Neural cell (in vitro differentiated cells): ENCODE measurements around the gene IGIP.

ENCODE experiments used
- CTCF ChIP-seq: fragments of 450-650 bp; IDR thresholded peaks from 2 replicates; pipeline ENCODE4 v1.5.1; 2014; ENCODE audit warnings: antibody characterized with exemption, mild to moderate bottlenecking, moderate library complexity; ENCODE audit not compliant: poor library complexity, severe bottlenecking
- EP300 ChIP-seq: fragments of 450-650 bp; conservative IDR thresholded peaks from 2 replicates; pipeline ENCODE4 v1.6.1; 2014; ENCODE audit warnings: antibody characterized with exemption, mild to moderate bottlenecking, moderate library complexity; ENCODE audit not compliant: poor library complexity, severe bottlenecking
- EZH2 ChIP-seq: fragments of 200-600, 300-800 bp; shearing (Covaris generic), sonication (generic); IDR thresholded peaks from 2 replicates; pipeline ENCODE4 v1.6.1; 2014; ENCODE audit warnings: antibody characterized with exemption, low read length, borderline replicate concordance, mild to moderate bottlenecking; ENCODE audit not compliant: insufficient read depth, poor library complexity, severe bottlenecking
- MXI1 ChIP-seq: fragments of 450-650 bp; conservative IDR thresholded peaks from 2 replicates; pipeline ENCODE4 v1.6.1; 2014; ENCODE audit warnings: antibody characterized with exemption, mild to moderate bottlenecking; ENCODE audit not compliant: poor library complexity, severe bottlenecking
- POLR2AphosphoS5 ChIP-seq: IDR thresholded peaks from 2 replicates; pipeline ENCODE4 v1.6.1; 2012
- RAD21 ChIP-seq: fragments of 450-650 bp; conservative IDR thresholded peaks from 2 replicates; pipeline ENCODE4 v1.6.1; 2014; ENCODE audit warnings: antibody characterized with exemption, mild to moderate bottlenecking, moderate library complexity
- REST ChIP-seq: IDR thresholded peaks from 2 replicates; pipeline ENCODE4 v1.6.1; 2012; ENCODE audit warnings: borderline replicate concordance
- SMC3 ChIP-seq: fragments of 450-650 bp; conservative IDR thresholded peaks from 2 replicates; pipeline ENCODE4 v1.6.1; 2014; ENCODE audit warnings: antibody characterized with exemption, mild to moderate bottlenecking, moderate library complexity; ENCODE audit not compliant: poor library complexity
- TAF1 ChIP-seq: IDR thresholded peaks from 2 replicates; pipeline ENCODE4 v1.6.1; 2012; ENCODE audit warnings: low read depth

- TF ChIP-seq POLR2AphosphoS5 (no peak), CTCF (no peak), MXI1 (no peak), EP300 (no peak), EZH2 (no peak), TAF1 (no peak), RAD21 (no peak), SMC3 (no peak), REST (no peak)
Measured at GRCh38 chr5:140106805-140107311, 18.9 kb upstream of the IGIP start.
